SK-N-SH (cell line): Measurements from ENCODE around the gene KCND3.

Experiments
- CTCF ChIP-seq: fragments of 200-600 bp; sonication (generic); IDR thresholded peaks from 2 replicates; pipeline ENCODE4 v1.6.1; 2017; ENCODE audit warnings: antibody characterized with exemption, mild to moderate bottlenecking, moderate library complexity
- EZH2phosphoT487 ChIP-seq: fragments of 200-600 bp; sonication (generic); IDR thresholded peaks from 2 replicates; pipeline ENCODE4 v1.6.1; 2017; ENCODE audit warnings: low read depth, mixed run types, mild to moderate bottlenecking, antibody characterized with exemption, moderate library complexity, borderline replicate concordance
- NRF1 ChIP-seq: IDR thresholded peaks from 2 replicates; pipeline ENCODE4 v1.6.1; 2012; ENCODE audit warnings: low read depth, mild to moderate bottlenecking, low read length
- ZBTB33 ChIP-seq: IDR thresholded peaks from 2 replicates; pipeline ENCODE4 v1.4.0; 2012; ENCODE audit warnings: low read depth, borderline replicate concordance

- TF ChIP-seq CTCF, result no peak
- no peak for TF ChIP-seq ZBTB33
- no peak for TF ChIP-seq EZH2phosphoT487
- no peak for TF ChIP-seq NRF1
Observed at GRCh38 chr1:111729946-111730681, 259.4 kb downstream of the KCND3 start.
